Suprapubic skin (tissue), 3 donors: ENCODE measurements around the gene SPATA6L.

Source experiments
- EP300 ChIP-seq: sonication (generic); formaldehyde crosslinking; IDR thresholded peaks from one replicate; pipeline ENCODE4 v1.6.1; 2017; ENCODE audit warnings: antibody characterized with exemption
- TF ChIP-seq, protein P1 (sequence below), 2 donors: fragments of 200-600 bp in 1 of 2; fragments of 450-650 bp in 1 of 2; sonication (generic) in 1 of 2; IDR thresholded peaks; one replicate each; pipeline ENCODE4 v1.5.1; 2016 to 2019; ENCODE audit warnings: antibody characterized with exemption in 2 of 2, mild to moderate bottlenecking in 1 of 2, moderate library complexity in 1 of 2

DNA sequence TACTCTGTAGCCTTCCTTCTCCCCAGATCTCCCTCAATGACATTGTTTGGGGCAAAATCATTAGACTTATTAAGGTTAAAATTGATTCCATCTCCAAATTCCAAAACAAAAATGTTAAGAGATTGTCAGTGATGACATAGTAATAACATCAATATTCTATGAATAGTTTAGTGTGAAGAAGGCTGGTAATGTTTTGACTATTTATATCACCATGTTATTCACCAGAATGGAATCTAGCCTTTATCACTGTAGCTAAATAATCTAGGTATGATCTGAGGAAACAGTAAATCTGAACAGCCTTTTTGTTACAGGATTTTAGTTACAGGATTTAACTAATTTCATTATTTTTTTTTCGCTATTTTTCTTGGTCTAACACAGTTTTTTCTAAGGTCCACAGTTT lies 5.1 kb downstream of the SPATA6L start:
- TF ChIP-seq, protein P1, sequence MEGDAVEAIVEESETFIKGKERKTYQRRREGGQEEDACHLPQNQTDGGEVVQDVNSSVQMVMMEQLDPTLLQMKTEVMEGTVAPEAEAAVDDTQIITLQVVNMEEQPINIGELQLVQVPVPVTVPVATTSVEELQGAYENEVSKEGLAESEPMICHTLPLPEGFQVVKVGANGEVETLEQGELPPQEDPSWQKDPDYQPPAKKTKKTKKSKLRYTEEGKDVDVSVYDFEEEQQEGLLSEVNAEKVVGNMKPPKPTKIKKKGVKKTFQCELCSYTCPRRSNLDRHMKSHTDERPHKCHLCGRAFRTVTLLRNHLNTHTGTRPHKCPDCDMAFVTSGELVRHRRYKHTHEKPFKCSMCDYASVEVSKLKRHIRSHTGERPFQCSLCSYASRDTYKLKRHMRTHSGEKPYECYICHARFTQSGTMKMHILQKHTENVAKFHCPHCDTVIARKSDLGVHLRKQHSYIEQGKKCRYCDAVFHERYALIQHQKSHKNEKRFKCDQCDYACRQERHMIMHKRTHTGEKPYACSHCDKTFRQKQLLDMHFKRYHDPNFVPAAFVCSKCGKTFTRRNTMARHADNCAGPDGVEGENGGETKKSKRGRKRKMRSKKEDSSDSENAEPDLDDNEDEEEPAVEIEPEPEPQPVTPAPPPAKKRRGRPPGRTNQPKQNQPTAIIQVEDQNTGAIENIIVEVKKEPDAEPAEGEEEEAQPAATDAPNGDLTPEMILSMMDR (IDR thresholded peaks at IDR 0.05) = no peak
- no peak for TF ChIP-seq EP300
